RKO (cell line): Measurements from ENCODE around the gene PRMT9.

ENCODE experiments used
- DNase-seq: peaks from one replicate; pipeline ENCODE4 v3.0.0-alpha.2; 2016; ENCODE audit warnings: low spot score

PRMT9 gene

DNA sequence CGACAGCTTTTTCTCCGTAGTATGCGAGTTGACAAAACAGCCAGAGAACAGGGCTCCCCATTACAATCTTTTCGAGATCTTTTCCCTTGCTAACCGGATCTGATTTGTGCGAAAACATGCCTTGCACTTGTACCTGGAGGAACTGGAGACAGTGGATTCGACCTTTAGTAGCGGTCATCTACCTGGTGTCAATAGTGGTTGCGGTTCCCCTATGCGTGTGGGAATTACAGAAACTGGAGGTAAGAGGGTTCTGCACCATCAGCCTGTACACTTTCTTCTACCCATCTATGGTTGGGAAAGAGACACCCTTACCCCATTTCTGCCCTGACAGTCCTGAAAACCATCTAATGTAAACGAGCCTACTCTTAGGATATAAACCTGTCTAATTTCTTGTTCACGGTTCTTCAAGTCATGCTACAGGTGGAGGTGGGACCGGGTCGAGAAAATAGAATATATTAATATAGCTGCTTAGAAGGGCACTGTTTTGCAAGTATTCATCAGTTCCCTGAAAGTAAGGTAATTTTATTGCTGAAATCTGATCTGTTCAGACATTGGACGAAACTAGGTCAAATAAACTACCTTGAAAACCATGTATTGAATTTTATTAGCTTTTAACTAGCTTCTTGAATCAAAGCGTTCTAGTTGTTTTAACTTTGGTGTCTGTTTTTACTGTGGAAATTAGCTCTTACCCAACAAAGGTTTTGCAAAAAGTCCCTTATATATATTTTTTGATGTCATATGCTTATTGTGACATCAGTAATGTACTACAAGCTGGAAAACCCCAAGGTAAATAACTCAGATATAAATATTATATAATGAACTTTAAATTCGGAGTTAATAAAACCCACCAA, 65.9 kb downstream of the PRMT9 start:
- no peak for DNase-seq

DNA sequence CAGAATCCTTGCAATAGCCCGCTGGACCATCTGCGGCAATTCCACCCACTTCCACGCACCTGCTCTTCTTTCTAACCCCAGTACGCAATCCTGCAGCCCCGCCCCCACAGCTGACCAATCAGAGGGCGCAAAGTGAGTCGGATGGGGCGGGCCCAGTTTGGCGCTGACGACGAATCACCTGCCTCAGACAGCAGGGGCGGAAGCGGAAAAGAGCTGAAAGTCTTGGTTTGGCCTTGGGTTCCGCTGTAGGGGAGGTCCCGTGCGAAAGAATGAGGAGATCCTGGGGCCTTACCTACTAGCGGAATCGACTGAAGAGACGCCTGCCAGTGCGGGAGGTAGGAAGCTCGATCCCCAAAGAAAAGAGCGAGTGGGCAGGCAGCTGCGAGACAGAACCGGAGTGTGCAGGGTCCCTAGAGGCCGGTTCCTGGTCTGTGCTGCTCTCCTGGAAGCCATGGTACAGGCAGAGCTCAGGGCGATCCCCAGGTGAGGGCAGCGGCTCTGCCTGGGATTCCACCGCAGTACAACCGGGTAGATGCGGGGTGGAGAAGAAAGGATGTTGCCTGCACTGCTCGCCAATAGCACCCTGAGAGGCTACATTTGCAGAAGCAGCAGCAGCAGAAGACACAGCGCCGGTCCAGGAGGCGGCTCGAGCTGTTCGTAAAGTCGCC, 66.7 kb downstream of the PRMT9 start, which contains the start of gene TMEM184C:
TSS of gene TMEM184C (plus strand) at position 225 of the 668 bp plus-strand sequence. CDS start 560 bp downstream, outside the sequence.
- peak; percentile 95 for DNase-seq

- DNase-seq = no peak
These were observed 67.2 kb downstream of the PRMT9 start for GRCh38 chr4:147616849-147617172.

GRCh38 chr4:147610686-147611085, 73.3 kb downstream of the PRMT9 start:
- DNase-seq = no peak

GRCh38 chr4:147607471-147607870, 76.5 kb downstream of the PRMT9 start:
- no peak for DNase-seq

GRCh38 chr4:147605499-147605898, 78.5 kb downstream of the PRMT9 start:
- DNase-seq = no peak

GRCh38 chr4:147599769-147600168, 84.2 kb downstream of the PRMT9 start:
- DNase-seq = no peak

- DNase-seq = no peak
These were observed 84.8 kb downstream of the PRMT9 start for GRCh38 chr4:147599206-147599605.

DNA sequence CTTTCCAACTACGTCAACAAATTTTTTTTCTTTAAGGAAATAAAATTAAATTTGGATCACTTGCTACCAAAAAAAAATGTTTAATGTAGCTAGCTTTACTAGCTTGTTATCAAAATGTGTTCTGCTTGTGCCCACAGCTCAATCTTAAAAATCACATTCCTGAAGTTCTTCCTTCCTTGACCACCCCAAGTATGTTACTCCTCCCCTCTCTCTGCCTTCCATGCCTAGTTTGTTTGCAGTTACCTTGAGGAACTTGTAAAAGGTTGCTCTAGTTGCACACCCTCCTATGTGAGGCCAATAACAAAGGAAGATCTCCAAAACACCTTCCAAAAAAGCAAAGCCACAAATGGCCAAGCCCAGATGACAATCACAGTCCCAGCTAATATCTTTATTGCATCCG, 86.4 kb downstream of the PRMT9 start:
- no peak for DNase-seq

DNA sequence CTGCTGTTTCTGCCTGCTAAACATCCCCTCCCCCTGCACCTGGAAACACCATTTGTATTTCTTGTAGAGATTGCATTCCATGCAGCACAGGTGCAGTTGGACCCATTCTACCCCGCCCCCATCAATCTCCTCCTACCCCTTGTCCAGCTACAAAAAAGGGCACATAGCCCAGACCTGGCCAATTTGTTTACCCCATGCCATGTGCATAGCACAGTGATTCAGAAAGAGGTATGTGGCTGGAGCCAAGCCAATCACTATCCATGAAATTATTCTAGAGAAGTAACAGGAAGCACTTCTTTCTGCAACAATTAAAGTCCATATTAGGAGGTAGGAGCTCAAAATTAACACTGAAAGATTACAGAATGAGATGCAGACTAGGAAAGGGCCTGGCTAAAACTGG, 87.0 kb downstream of the PRMT9 start:
- DNase-seq = peak; percentile 30

GRCh38 chr4:147596377-147596776, 87.6 kb downstream of the PRMT9 start:
- DNase-seq = peak; percentile 41

DNA sequence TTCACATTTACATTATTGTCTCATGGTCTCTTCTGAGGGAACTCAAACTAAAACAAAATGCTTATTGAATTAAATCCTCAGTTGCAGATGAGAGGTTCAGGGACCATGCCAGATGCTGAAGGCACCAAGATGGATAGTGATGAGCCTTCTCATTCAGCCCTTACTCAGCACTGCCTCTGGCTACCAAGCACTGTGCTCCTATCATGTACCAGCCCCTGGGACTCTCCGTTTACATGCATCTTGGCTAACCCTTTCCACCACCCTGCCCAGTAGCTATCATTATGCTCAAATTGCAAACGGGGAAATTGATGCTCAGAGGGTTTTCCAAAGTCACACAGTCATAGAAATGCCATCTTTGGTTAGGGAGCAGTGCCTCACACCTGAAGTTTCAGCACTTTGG, 89.4 kb downstream of the PRMT9 start:
- no peak for DNase-seq

DNA sequence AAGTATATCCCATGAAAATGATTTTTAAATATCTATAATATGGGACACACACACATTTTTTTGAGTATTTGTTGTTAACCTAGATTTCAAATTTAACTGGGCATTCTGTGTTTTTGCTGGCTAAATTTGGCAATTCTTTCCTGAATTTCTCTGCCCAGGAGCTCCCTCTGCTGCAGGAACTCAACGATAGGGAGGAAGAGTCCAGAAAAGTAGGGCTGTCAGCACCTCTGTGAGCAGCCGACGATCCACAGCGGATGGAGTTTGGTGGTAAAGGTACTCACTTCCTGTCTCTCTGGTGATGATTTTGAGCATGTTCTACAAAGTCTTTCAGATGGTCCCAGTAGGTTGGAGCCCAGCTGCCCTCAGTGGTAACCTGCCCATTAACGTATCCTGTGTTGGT, 89.9 kb downstream of the PRMT9 start:
- no peak for DNase-seq

- DNase-seq = no peak
These were observed 92.9 kb downstream of the PRMT9 start for GRCh38 chr4:147591106-147591505.

DNA sequence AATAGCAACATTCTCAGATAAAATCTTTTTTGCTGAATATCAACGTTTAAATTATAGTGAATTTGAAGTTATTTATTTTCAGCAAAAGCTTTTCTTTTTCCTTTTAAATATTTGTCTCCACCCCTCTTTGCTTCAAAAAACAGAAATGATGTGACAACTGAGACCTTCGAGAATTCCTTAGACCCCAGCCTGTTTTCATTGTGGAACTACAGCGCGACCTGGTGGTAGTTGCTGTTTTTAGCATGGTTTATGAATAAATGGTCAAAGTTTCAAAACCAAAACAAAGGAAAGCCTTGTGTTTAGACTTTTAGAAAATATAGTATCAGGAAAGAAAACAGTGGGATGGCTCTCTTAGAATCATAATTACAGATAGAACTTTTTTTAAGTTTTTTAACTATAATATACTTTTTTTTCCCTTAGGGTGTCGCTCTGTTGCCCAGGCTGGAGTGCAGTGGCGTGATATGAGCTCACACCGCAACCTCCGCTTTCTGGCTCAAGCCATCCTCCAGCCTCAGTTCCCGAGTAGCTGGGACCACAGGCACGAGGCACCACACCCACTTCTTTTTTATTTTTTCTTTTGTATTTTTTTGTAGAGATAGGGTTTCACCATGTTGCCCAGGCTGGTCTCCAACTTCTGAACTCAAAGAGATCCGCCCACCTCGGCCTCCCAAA, 93.6 kb downstream of the PRMT9 start:
- peak; percentile 52 for DNase-seq

- DNase-seq = no peak
These were observed 94.4 kb downstream of the PRMT9 start for GRCh38 chr4:147589586-147589985.
